ENCODE results near the gene HAND1.
"Not testable (repeated sequence)": the region's sequence is repeated elsewhere in the genome, so short reads cannot be mapped to it uniquely, and the experiment has no call there.

HAND1 gene

GRCh38 chr5:154478224-154478565, at the start of gene HAND1:
HAND1 (minus strand) TSS chr5:154478227; CDS start chr5:154478008, 219 bp downstream.
- FAIRE-seq: no peak

- FAIRE-seq: no peak
Measured at GRCh38 chr5:154526231-154527226, 48.5 kb upstream of the HAND1 start.

DNA sequence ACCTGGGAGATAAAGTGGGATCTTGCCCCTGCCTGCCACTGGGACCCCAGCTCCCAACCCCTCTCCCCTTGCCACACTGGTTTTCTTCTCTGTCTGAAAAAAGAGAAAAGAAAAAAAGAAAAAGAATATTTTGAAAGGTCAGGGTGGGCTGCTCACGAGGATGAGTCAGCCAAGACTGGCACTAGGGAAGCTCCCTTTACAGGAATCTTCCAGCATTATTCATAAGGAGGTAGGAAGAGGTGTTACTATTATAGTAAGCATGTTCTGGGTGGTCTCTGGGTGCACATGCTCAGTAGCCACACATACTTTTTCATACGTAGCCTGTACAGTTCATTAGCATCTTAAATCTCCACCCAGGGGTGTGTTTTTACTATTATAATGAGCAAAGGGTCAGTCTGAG, 46.8 kb upstream of the HAND1 start:
- no peak for FAIRE-seq

- no peak for FAIRE-seq
Measured at GRCh38 chr5:154524181-154524580, 46.2 kb upstream of the HAND1 start.

DNA sequence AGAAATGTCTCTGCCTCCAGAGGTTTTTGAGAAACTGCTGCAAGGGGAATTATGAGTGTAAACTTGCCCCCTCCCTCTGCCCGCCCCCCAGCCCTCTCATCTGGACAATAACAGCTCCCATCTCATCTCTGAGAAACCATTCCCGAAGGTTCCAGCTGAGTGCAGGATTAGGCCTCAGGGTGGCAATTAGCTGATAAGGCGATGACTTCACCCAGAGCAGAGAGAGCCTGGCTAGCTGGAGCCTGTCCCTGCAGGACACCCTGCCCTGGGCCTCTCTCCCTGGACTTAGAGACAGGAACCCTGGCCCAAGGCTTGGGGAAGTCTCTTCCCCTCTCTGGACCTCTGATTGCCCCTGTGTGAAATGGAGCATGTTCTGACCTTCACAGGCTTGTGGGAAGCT, 45.7 kb upstream of the HAND1 start:
- FAIRE-seq: no peak

- no peak for FAIRE-seq
Measured at GRCh38 chr5:154523104-154523503, 45.1 kb upstream of the HAND1 start.

DNA sequence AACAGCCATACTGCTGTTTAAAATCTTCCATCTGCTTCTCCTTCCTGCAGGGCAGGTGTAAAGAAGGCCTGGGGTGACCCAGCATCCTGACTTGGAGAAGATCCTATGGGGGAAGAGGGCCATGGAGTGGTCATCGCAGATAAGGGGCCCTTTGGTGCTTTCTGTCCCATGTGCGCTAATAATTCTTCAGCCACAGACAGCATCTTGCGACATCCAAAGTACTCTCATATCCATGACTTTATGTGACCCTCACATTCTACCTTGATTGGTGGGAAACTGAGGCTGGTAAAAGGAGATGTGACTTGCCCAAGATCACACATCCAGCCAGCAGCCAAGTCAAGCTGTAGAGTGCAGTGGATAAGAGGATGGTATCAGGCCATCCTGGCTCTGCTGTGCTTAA, 44.3 kb upstream of the HAND1 start:
- FAIRE-seq: no peak

- no peak for FAIRE-seq
Measured at GRCh38 chr5:154521756-154522155, 43.7 kb upstream of the HAND1 start.

DNA sequence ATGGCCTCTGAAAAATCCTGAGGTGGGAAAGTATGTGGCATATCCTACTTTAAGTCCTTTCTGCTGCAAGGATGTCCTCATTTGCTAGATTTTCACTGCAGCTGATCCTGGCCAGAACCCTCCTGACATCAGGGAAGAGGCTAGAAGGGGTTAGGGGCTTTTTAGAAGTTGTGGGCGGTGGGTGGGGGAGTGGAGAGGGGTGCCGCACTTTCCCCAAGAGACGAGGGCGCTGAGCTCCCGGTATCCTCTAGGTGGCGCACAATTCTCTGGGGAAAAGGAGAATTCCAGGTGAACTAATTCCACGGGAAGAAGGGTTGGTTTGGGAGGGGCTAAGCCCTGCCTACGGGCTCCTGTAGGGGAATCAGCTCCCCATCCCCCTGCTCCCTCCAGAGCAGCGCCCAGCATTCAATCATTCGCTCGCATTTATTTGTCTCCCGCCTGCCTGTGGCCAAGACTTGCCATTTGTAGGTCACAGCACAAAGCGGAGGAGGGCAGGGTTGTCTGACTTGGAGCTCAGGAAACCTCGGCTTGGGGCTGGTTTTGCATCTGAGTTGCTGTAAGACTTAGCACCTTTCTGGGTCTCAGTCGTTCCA, 42.9 kb upstream of the HAND1 start:
- no peak for FAIRE-seq

GRCh38 chr5:154519359-154519758, 41.3 kb upstream of the HAND1 start:
- no peak for FAIRE-seq

GRCh38 chr5:154518438-154518867, 40.4 kb upstream of the HAND1 start:
- FAIRE-seq: no peak

DNA sequence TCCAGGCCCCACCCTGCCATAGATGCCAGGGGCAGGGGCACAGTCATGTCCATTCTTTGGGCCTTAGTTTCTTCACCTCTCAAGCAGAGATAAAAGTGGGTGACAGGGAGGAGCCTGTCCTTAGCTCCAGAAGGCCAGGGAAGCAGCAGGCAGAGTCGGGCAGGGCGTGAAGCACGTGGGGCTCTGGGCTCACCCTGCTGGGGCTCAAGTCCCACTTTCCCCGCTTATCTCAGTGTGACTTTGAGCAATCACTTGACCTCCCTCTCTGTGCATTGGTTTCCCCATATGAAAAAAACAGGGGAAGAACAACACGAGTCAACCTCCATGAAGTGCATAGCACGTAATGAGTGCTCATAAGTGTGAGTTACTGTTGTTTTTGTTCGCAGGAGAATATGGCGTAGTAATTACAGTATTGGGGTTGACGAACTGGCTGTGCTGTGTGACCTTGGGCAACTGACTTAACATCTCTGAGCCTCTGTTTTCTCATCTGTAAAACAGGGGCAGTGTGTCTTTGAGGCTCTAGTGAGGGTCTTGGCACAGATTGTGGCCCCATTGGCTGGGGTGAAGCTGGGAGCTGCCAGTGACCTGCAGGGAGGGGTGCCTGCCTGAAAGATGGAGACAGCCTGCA, 39.9 kb upstream of the HAND1 start:
- no peak for FAIRE-seq

- FAIRE-seq: no peak
Measured at GRCh38 chr5:154517181-154517580, 39.2 kb upstream of the HAND1 start.

GRCh38 chr5:154516475-154516874, 38.4 kb upstream of the HAND1 start:
- no peak for FAIRE-seq

DNA sequence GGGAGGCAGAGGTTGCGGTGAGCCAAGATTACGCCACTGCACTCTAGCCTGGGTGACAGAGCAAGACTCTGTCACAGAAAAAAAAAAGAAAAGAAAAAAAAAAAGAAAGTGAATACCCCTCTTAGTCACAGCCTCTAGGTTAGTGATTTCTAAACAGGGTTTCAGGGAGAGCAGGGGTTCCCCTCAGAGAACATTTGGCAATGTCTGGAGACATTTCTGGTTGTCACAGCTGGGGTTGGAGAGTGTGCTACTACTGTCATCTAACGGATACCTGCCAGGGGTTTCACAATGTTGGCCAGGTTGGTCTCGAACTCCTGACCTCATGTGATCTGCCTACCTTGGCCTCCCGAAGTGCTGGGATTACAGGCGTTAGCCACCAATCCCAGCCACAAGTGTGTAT, 37.5 kb upstream of the HAND1 start:
- not testable (repeated sequence) for FAIRE-seq

- no peak for FAIRE-seq
Measured at GRCh38 chr5:154514331-154514730, 36.3 kb upstream of the HAND1 start.

DNA sequence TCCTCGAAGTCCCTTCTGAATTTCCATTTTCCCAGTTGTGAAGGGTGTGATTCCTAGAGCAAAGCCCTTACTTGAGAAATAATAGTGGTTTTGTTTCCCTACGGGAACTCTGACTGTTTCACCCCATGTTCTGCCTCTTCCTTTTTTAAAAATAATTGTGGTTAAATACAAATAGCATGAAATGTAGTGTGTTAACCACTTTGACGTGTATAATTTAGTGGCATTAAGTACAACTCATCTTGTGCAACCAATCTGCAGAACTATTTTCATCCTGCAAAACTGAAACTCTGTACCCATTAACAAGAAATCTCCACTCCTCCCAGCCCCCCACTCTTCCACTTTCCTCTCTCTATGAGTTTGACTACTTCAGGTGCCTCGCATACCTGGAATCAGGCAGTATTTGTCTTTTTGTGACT, 35.6 kb upstream of the HAND1 start:
- FAIRE-seq: no peak

- FAIRE-seq: no peak
Measured at GRCh38 chr5:154511984-154512383, 34.0 kb upstream of the HAND1 start.

DNA sequence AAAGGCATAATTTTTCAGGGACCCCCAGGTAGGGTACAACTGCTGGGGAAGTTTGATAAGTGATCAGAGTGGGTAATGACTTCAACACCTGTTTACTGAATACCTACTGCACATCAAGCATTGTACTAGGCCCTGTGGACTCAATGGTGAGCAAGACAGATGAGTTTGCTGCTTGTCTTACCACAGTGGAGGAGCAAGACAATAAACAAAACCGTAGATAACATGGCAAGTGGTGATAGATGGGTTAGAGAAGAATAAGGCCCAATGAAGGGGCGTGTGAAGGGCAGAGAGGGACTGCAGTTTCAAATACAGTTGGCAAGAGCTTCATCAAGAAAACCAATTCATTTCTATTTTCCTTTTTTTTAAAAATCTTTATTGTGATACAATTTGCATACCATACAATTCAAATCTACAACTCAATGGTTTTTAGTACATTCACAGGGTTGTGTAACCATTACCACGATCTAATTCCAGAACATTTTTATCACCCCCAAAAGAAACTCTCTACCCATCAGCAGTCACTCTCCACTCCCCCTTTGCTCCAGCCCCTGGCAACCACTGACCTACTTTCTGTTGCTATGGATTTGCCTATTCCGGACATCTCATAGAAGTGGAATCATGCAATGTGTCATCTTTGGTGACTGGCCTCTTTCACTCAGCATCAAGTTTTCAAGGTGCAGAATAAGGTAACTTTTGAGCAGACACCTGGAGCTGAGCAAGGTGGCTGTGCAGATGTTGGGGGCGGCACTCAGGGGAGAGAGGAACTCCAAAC, 31.9 kb upstream of the HAND1 start:
- no peak for FAIRE-seq

DNA sequence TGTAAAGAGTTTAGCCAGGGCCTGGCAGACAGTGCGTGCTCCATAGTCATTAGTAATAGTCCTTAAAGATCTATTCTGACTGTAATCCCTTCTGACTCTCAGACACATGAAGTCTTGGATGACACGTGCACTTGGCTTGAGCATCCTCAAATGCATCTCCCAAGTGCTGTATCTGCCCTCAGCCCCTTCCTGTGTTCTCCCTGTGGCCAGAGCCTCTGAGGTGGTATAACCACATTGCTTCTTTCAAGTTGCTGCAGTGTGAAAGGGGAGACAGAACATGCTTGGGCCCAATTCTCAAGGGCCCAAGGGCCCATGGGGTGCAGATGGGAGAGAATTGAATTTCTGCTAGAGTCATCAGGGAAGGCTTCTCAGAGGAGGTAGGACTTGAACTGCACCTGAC, 30.1 kb upstream of the HAND1 start:
- no peak for FAIRE-seq

GRCh38 chr5:154506716-154507080, 28.7 kb upstream of the HAND1 start:
- no peak for FAIRE-seq

GRCh38 chr5:154506049-154506715, 28.2 kb upstream of the HAND1 start:
- FAIRE-seq: no peak

GRCh38 chr5:154505567-154505966, 27.5 kb upstream of the HAND1 start:
- no peak for FAIRE-seq
